BLaER1 (cell line): ENCODE measurements around the gene SCCPDH.
"Not testable (repeated sequence)": the region's sequence is repeated elsewhere in the genome, so short reads cannot be mapped to it uniquely, and the experiment has no call there.

Source experiments
- H3K27ac ChIP-seq: shearing (Covaris generic); formaldehyde crosslinking; 2 replicates; pipeline ENCODE4 v1.8.1; 2022
- H3K27me3 ChIP-seq: shearing (Covaris generic); formaldehyde crosslinking; 2 replicates; pipeline ENCODE4 v1.8.1; 2022
- H3K36me3 ChIP-seq: shearing (Covaris generic); formaldehyde crosslinking; 2 replicates; pipeline ENCODE4 v1.8.1; 2022
- H3K4me1 ChIP-seq: shearing (Covaris generic); formaldehyde crosslinking; 2 replicates; pipeline ENCODE4 v1.8.1; 2022
- H3K4me2 ChIP-seq: shearing (Covaris generic); formaldehyde crosslinking; 2 replicates; pipeline ENCODE4 v1.8.1; 2022
- H3K4me3 ChIP-seq: shearing (Covaris generic); formaldehyde crosslinking; 2 replicates; pipeline ENCODE4 v1.8.1; 2022
- H3K9ac ChIP-seq: shearing (Covaris generic); formaldehyde crosslinking; 2 replicates; pipeline ENCODE4 v1.8.1; 2022
- H3K9me3 ChIP-seq: shearing (Covaris generic); formaldehyde crosslinking; 2 replicates; pipeline ENCODE4 v1.8.1; 2022
- H4K20me1 ChIP-seq: shearing (Covaris generic); formaldehyde crosslinking; 2 replicates; pipeline ENCODE4 v1.8.1; 2022
- Cebpa-rat ChIP-seq: shearing (Covaris generic); IDR thresholded peaks from 2 replicates; pipeline ENCODE4 v1.8.1; 2022

The SCCPDH gene

GRCh38 chr1:246703581-246703980 is 20.6 kb upstream of the SCCPDH start:
- no peak for TF ChIP-seq Cebpa-rat
- peak overlapping the region; percentile 22; the same call in 1 of the 2 replicates for H3K9ac ChIP-seq
- H3K4me3 ChIP-seq, result no peak overlapping the region
- peak overlapping the region; percentile 73 for H3K27ac ChIP-seq
- H3K36me3 ChIP-seq, result 0 out of 2 replicates have a peak, but pooled peaks cover 4% of the 10 kb centered on the region
- H3K9me3 ChIP-seq, result peaks cover 35% of the 10 kb centered on the region
- H3K4me1 ChIP-seq, result peaks cover 66% of the 10 kb centered on the region
- no peaks in the 10 kb centered on the region for H4K20me1 ChIP-seq
- H3K27me3 ChIP-seq, result no peaks in the 10 kb centered on the region
- H3K4me2 ChIP-seq, result peak overlapping the region; percentile 79

GRCh38 chr1:246705368-246705767 is 18.8 kb upstream of the SCCPDH start:
- no peak for TF ChIP-seq Cebpa-rat
- Histone ChIP-seq H3K27ac (no peak overlapping the region), H3K36me3 (peaks cover 5% of the 10 kb centered on the region; the same call in 1 of the 2 replicates), H3K9me3 (peaks cover 50% of the 10 kb centered on the region), H3K27me3 (no peaks in the 10 kb centered on the region), H3K4me3 (no peak overlapping the region), H4K20me1 (no peaks in the 10 kb centered on the region), H3K9ac (no peak overlapping the region), H3K4me1 (peaks cover 68% of the 10 kb centered on the region), H3K4me2 (no peak overlapping the region)

GRCh38 chr1:246708166-246708565 is 16.0 kb upstream of the SCCPDH start:
- peak overlapping the region; percentile 72 for H3K4me2 ChIP-seq
- H3K9me3 ChIP-seq, result peaks cover 55% of the 10 kb centered on the region
- H3K36me3 ChIP-seq, result peaks cover 10% of the 10 kb centered on the region; the same call in 1 of the 2 replicates
- peak overlapping the region; percentile 69 for H3K27ac ChIP-seq
- peaks cover 54% of the 10 kb centered on the region for H3K4me1 ChIP-seq
- H3K4me3 ChIP-seq, result 0 out of 2 replicates have a peak overlapping the region, but pooled peaks have one; percentile 28
- H3K9ac ChIP-seq, result no peak overlapping the region
- no peaks in the 10 kb centered on the region for H3K27me3 ChIP-seq
- TF ChIP-seq Cebpa-rat, result no peak
- H4K20me1 ChIP-seq, result no peaks in the 10 kb centered on the region

GRCh38 chr1:246709196-246709595 is 15.0 kb upstream of the SCCPDH start:
- H3K9me3 ChIP-seq, result peaks cover 65% of the 10 kb centered on the region
- no peaks in the 10 kb centered on the region for H4K20me1 ChIP-seq
- no peak overlapping the region for H3K4me3 ChIP-seq
- no peak overlapping the region for H3K9ac ChIP-seq
- peak overlapping the region; percentile 72 for H3K4me2 ChIP-seq
- peak; percentile 63; the same call in 1 of the 2 replicates for TF ChIP-seq Cebpa-rat
- H3K36me3 ChIP-seq, result peaks cover 10% of the 10 kb centered on the region; the same call in 1 of the 2 replicates
- peak overlapping the region; percentile 69; the same call in 1 of the 2 replicates for H3K27ac ChIP-seq
- H3K4me1 ChIP-seq, result peaks cover 44% of the 10 kb centered on the region
- no peaks in the 10 kb centered on the region for H3K27me3 ChIP-seq

GRCh38 chr1:246709835-246710234 is 14.4 kb upstream of the SCCPDH start:
- Histone ChIP-seq H3K9ac (no peak overlapping the region), H3K36me3 (peaks cover 10% of the 10 kb centered on the region; the same call in 1 of the 2 replicates), H3K4me1 (peaks cover 39% of the 10 kb centered on the region), H3K9me3 (peaks cover 72% of the 10 kb centered on the region), H3K4me3 (no peak overlapping the region), H3K27me3 (no peaks in the 10 kb centered on the region), H4K20me1 (no peaks in the 10 kb centered on the region), H3K27ac (no peak overlapping the region), H3K4me2 (peak overlapping the region; percentile 72)
- no peak for TF ChIP-seq Cebpa-rat

GRCh38 chr1:246711548-246712003 is 12.6 kb upstream of the SCCPDH start:
- no peak overlapping the region for H3K4me2 ChIP-seq
- peaks cover 69% of the 10 kb centered on the region for H3K9me3 ChIP-seq
- no peaks in the 10 kb centered on the region for H4K20me1 ChIP-seq

GRCh38 chr1:246712428-246712827 is 11.8 kb upstream of the SCCPDH start:
- not testable (repeated sequence) for H3K4me2 ChIP-seq, H3K27me3 ChIP-seq, H3K4me3 ChIP-seq, H3K9ac ChIP-seq, H3K27ac ChIP-seq, H4K20me1 ChIP-seq
- Histone ChIP-seq H3K9me3 (peaks cover 69% of the 10 kb centered on the region), H3K36me3 (peaks cover 10% of the 10 kb centered on the region; the same call in 1 of the 2 replicates), H3K4me1 (peaks cover 29% of the 10 kb centered on the region)

More at GRCh38 chr1:246711548-246712003, 12.6 kb upstream of the SCCPDH start:
- Histone ChIP-seq H3K36me3 (peaks cover 10% of the 10 kb centered on the region; the same call in 1 of the 2 replicates), H3K4me1 (peaks cover 37% of the 10 kb centered on the region), H3K9ac (no peak overlapping the region), H3K27me3 (no peaks in the 10 kb centered on the region), H3K4me3 (no peak overlapping the region), H3K27ac (no peak overlapping the region)
- TF ChIP-seq Cebpa-rat, result no peak

- not testable (repeated sequence) for H3K36me3 ChIP-seq, H3K27ac ChIP-seq, H3K4me2 ChIP-seq, H3K4me3 ChIP-seq, H3K27me3 ChIP-seq, H3K9ac ChIP-seq, H4K20me1 ChIP-seq
- peaks cover 40% of the 10 kb centered on the region for H3K9me3 ChIP-seq
- peaks cover 10% of the 10 kb centered on the region for H3K4me1 ChIP-seq
Measured at GRCh38 chr1:246719361-246719760, 4.8 kb upstream of the SCCPDH start.

- not testable (repeated sequence) for H3K36me3 ChIP-seq, H3K4me2 ChIP-seq, H3K27ac ChIP-seq, H3K27me3 ChIP-seq, H3K4me3 ChIP-seq, H3K9ac ChIP-seq, H4K20me1 ChIP-seq
- Histone ChIP-seq H3K4me1 (peaks cover 11% of the 10 kb centered on the region), H3K9me3 (peaks cover 30% of the 10 kb centered on the region)
Measured at GRCh38 chr1:246720814-246721213, 3.4 kb upstream of the SCCPDH start.

GRCh38 chr1:246722720-246723119 is 1.5 kb upstream of the SCCPDH start:
- no peaks in the 10 kb centered on the region for H3K27me3 ChIP-seq
- no peak overlapping the region for H3K27ac ChIP-seq
- TF ChIP-seq Cebpa-rat, result no peak
- no peak overlapping the region for H3K9ac ChIP-seq
- H3K4me3 ChIP-seq, result no peak overlapping the region
- H3K4me1 ChIP-seq, result peaks cover 30% of the 10 kb centered on the region
- peaks cover 39% of the 10 kb centered on the region for H3K9me3 ChIP-seq
- peak overlapping the region; percentile 84; the same call in 1 of the 2 replicates for H3K4me2 ChIP-seq
- H3K36me3 ChIP-seq, result peaks cover 11% of the 10 kb centered on the region
- no peaks in the 10 kb centered on the region for H4K20me1 ChIP-seq

GRCh38 chr1:246724731-246725095 is 504 bp downstream of the SCCPDH start:
- Histone ChIP-seq H3K27ac (peak overlapping the region; percentile 95), H3K9ac (peak overlapping the region; percentile 90), H3K4me1 (peaks cover 40% of the 10 kb centered on the region), H3K4me3 (peak overlapping the region; percentile 74), H3K36me3 (peaks cover 31% of the 10 kb centered on the region), H3K27me3 (no peaks in the 10 kb centered on the region), H3K4me2 (peak overlapping the region; percentile 84), H4K20me1 (no peaks in the 10 kb centered on the region), H3K9me3 (peaks cover 53% of the 10 kb centered on the region)
- no peak for TF ChIP-seq Cebpa-rat
